ENCODE data around the gene TRMT10B. TPM values are rescaled to one million over a fixed set of nuclear protein-coding genes. Genes with fewer than 3 reads are reported as not detected.

The TRMT10B gene
- total and polyA plus RNA-seq, 2 of the 13 experiments (the other 11 are each of a cell fraction or from before 2014, with no cell fraction given), result 3.1 to 3.9 TPM

DNA sequence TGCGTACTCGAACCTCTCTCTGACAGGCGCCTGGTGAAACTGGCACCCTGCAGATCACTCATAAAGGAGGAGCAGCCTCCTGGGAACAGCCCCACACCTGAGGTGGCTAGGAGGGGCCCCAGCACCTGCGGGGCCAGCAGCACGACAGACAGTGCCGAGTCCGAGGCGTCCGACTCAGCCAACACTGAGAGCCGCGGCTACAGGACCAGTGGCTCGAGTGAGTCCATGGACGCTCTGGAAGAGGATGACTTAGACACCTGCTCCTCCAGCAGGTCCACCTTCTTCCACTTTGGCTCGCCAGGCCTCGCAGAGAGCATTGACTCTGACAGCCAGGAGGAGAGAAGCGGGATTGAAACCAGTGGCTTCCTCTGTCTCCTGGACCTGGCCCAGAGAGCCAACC is 13.5 kb upstream of the TRMT10B start (continued):
- TF ChIP-seq, protein P1, sequence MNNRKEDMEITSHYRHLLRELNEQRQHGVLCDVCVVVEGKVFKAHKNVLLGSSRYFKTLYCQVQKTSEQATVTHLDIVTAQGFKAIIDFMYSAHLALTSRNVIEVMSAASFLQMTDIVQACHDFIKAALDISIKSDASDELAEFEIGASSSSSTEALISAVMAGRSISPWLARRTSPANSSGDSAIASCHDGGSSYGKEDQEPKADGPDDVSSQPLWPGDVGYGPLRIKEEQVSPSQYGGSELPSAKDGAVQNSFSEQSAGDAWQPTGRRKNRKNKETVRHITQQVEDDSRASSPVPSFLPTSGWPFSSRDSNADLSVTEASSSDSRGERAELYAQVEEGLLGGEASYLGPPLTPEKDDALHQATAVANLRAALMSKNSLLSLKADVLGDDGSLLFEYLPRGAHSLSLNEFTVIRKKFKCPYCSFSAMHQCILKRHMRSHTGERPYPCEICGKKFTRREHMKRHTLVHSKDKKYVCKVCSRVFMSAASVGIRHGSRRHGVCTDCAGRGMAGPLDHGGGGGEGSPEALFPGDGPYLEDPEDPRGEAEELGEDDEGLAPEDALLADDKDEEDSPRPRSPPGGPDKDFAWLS (CRISPR knock-in tag; IDR thresholded peaks at IDR 0.05; ENCODE audit: borderline replicate concordance), result no peak
- TF ChIP-seq, protein P2, sequence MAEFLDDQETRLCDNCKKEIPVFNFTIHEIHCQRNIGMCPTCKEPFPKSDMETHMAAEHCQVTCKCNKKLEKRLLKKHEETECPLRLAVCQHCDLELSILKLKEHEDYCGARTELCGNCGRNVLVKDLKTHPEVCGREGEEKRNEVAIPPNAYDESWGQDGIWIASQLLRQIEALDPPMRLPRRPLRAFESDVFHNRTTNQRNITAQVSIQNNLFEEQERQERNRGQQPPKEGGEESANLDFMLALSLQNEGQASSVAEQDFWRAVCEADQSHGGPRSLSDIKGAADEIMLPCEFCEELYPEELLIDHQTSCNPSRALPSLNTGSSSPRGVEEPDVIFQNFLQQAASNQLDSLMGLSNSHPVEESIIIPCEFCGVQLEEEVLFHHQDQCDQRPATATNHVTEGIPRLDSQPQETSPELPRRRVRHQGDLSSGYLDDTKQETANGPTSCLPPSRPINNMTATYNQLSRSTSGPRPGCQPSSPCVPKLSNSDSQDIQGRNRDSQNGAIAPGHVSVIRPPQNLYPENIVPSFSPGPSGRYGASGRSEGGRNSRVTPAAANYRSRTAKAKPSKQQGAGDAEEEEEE (CRISPR knock-in tag; IDR thresholded peaks at IDR 0.05; ENCODE audit: borderline replicate concordance), result no peak
- TF ChIP-seq, protein P3, sequence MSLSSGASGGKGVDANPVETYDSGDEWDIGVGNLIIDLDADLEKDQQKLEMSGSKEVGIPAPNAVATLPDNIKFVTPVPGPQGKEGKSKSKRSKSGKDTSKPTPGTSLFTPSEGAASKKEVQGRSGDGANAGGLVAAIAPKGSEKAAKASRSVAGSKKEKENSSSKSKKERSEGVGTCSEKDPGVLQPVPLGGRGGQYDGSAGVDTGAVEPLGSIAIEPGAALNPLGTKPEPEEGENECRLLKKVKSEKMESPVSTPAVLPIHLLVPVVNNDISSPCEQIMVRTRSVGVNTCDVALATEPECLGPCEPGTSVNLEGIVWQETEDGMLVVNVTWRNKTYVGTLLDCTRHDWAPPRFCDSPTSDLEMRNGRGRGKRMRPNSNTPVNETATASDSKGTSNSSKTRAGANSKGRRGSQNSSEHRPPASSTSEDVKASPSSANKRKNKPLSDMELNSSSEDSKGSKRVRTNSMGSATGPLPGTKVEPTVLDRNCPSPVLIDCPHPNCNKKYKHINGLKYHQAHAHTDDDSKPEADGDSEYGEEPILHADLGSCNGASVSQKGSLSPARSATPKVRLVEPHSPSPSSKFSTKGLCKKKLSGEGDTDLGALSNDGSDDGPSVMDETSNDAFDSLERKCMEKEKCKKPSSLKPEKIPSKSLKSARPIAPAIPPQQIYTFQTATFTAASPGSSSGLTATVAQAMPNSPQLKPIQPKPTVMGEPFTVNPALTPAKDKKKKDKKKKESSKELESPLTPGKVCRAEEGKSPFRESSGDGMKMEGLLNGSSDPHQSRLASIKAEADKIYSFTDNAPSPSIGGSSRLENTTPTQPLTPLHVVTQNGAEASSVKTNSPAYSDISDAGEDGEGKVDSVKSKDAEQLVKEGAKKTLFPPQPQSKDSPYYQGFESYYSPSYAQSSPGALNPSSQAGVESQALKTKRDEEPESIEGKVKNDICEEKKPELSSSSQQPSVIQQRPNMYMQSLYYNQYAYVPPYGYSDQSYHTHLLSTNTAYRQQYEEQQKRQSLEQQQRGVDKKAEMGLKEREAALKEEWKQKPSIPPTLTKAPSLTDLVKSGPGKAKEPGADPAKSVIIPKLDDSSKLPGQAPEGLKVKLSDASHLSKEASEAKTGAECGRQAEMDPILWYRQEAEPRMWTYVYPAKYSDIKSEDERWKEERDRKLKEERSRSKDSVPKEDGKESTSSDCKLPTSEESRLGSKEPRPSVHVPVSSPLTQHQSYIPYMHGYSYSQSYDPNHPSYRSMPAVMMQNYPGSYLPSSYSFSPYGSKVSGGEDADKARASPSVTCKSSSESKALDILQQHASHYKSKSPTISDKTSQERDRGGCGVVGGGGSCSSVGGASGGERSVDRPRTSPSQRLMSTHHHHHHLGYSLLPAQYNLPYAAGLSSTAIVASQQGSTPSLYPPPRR (CRISPR knock-in tag; IDR thresholded peaks at IDR 0.05; ENCODE audit: borderline replicate concordance), result no peak
- TF ChIP-seq ZNF34 (CRISPR knock-in tag; IDR thresholded peaks at IDR 0.05; ENCODE audit: borderline replicate concordance), result no peak
